OCI-LY1 (cell line): ENCODE measurements around the gene SEMA5A.

Experiments used
- H2AFZ ChIP-seq: fragments of 200-600 bp; sonication (generic), shearing (Covaris generic); 2 replicates; pipeline ENCODE4 v1.6.0; 2014; ENCODE audit warnings: antibody characterized with exemption, mild to moderate bottlenecking, low read length
- H3F3A ChIP-seq: fragments of 200-600 bp; sonication (generic), shearing (Covaris generic); 2 replicates; pipeline ENCODE4 v1.6.0; 2014; ENCODE audit warnings: mild to moderate bottlenecking, antibody characterized with exemption, low read length, moderate library complexity; ENCODE audit not compliant: insufficient read depth
- H3K27ac ChIP-seq: fragments of 200-600 bp; sonication (generic); 2 replicates; pipeline ENCODE4 v1.5.1; 2014; ENCODE audit warnings: low read length, mixed run types, mild to moderate bottlenecking, low read depth; ENCODE audit not compliant: poor library complexity, severe bottlenecking
- H3K27me3 ChIP-seq: fragments of 200-600 bp; sonication (generic); 2 replicates; pipeline ENCODE4 v1.6.0; 2014; ENCODE audit warnings: antibody characterized with exemption, mild to moderate bottlenecking, low read length, moderate library complexity; ENCODE audit not compliant: insufficient read depth
- H3K36me3 ChIP-seq: fragments of 200-600 bp; sonication (generic); 2 replicates; pipeline ENCODE4 v1.6.1; 2014; ENCODE audit warnings: mild to moderate bottlenecking, antibody characterized with exemption, low read length, moderate library complexity, mixed read lengths; ENCODE audit not compliant: insufficient read depth
- H3K4me1 ChIP-seq: fragments of 200-600 bp; sonication (generic); 2 replicates; pipeline ENCODE4 v1.5.1; 2014; ENCODE audit warnings: mild to moderate bottlenecking, low read length, moderate library complexity; ENCODE audit not compliant: insufficient read depth, severe bottlenecking
- H3K4me2 ChIP-seq: fragments of 200-600 bp; sonication (generic), shearing (Covaris generic); 2 replicates; pipeline ENCODE4 v1.6.1; 2014; ENCODE audit warnings: low read length
- H3K4me3 ChIP-seq: fragments of 200-600 bp; sonication (generic); 2 replicates; pipeline ENCODE4 v1.5.1; 2014; ENCODE audit warnings: low read length, low read depth, mild to moderate bottlenecking, mixed read lengths; ENCODE audit not compliant: poor library complexity, severe bottlenecking
- H3K79me2 ChIP-seq: fragments of 200-600 bp; shearing (Covaris generic); 2 replicates; pipeline ENCODE4 v1.6.1; 2016; ENCODE audit warnings: mixed run types, low read length, mixed read lengths; ENCODE audit not compliant: insufficient read depth
- H3K9ac ChIP-seq: fragments of 200-600 bp; sonication (generic), shearing (Covaris generic); 2 replicates; pipeline ENCODE4 v1.6.1; 2014; ENCODE audit warnings: mild to moderate bottlenecking, low read length, mixed read lengths
- H3K9me2 ChIP-seq: fragments of 200-600 bp; sonication (generic), shearing (Covaris generic); 2 replicates; pipeline ENCODE4 v1.6.1; 2014; ENCODE audit warnings: low read depth, mild to moderate bottlenecking, low read length, mixed read lengths
- H3K9me3 ChIP-seq: fragments of 200-600 bp; shearing (Covaris generic); 2 replicates; pipeline ENCODE4 v1.6.1; 2014; ENCODE audit warnings: low read length, mixed read lengths
- H4K20me1 ChIP-seq: fragments of 200-600 bp; sonication (generic), shearing (Covaris generic); 2 replicates; pipeline ENCODE4 v1.6.0; 2016; ENCODE audit warnings: mild to moderate bottlenecking, low read length; ENCODE audit not compliant: insufficient read depth
- CTCF ChIP-seq: fragments of 200-600 bp; sonication (generic), shearing (Covaris generic); IDR thresholded peaks from 2 replicates; pipeline ENCODE4 v1.5.1; 2017; ENCODE audit warnings: mild to moderate bottlenecking, antibody characterized with exemption, low read length, moderate library complexity, mixed read lengths
- EZH2 ChIP-seq: fragments of 200-600 bp; sonication (generic), shearing (Covaris generic); IDR thresholded peaks from 2 replicates; pipeline ENCODE4 v1.8.0; 2017; ENCODE audit warnings: borderline replicate concordance, mixed run types, mild to moderate bottlenecking, antibody characterized with exemption, low read length, moderate library complexity, mixed read lengths

The SEMA5A gene

GRCh38 chr5:9512457-9512856 is 33.4 kb downstream of the SEMA5A start:
- H3K9me2 ChIP-seq: no peaks in the 10 kb centered on the region
- TF ChIP-seq CTCF (no peak), EZH2 (no peak)
- H3K9ac ChIP-seq: no peak overlapping the region
- H3K9me3 ChIP-seq: no peaks in the 10 kb centered on the region
- no peaks in the 10 kb centered on the region for H3K79me2 ChIP-seq
- no peaks in the 10 kb centered on the region; the same call in 1 of the 2 replicates for H3K27me3 ChIP-seq
- H2AFZ ChIP-seq: no peak overlapping the region
- H3K27ac ChIP-seq: no peak overlapping the region
- no peaks in the 10 kb centered on the region for H3F3A ChIP-seq
- H3K4me3 ChIP-seq: no peak overlapping the region
- H3K4me2 ChIP-seq: no peak overlapping the region
- H3K36me3 ChIP-seq: no peaks in the 10 kb centered on the region
- no peaks in the 10 kb centered on the region for H3K4me1 ChIP-seq
- H4K20me1 ChIP-seq: no peaks in the 10 kb centered on the region

DNA sequence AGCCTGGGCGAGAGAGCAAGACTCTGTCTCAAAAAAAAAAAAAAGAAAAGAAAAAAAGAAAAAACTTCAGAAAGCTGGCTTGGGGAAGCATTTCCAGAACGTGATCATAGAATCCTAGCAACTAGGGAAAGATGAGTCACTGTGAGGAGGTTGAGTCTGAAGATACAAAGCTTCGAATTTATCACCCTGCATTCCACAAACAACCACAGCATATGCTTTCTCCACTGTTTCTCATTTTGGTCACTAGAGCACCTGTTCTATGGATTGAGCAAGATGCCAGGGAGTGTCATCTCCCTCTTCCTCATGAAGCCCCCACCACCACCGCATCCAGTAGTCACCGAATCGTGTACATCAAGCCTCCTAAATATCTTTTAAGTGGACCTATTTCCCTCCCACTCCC is 37.9 kb downstream of the SEMA5A start:
- Histone ChIP-seq H3K4me3 (no peak overlapping the region), H3K79me2 (no peaks in the 10 kb centered on the region), H4K20me1 (no peaks in the 10 kb centered on the region), H3K9ac (no peak overlapping the region), H3K27ac (no peak overlapping the region), H3K4me1 (no peaks in the 10 kb centered on the region), H3F3A (no peaks in the 10 kb centered on the region), H3K9me2 (no peaks in the 10 kb centered on the region), H2AFZ (no peak overlapping the region), H3K27me3 (no peaks in the 10 kb centered on the region; the same call in 1 of the 2 replicates), H3K4me2 (no peak overlapping the region), H3K9me3 (no peaks in the 10 kb centered on the region), H3K36me3 (no peaks in the 10 kb centered on the region)
- TF ChIP-seq EZH2: no peak
- TF ChIP-seq CTCF: no peak

GRCh38 chr5:9505225-9505624 is 40.6 kb downstream of the SEMA5A start:
- Histone ChIP-seq H3K4me1 (no peaks in the 10 kb centered on the region), H3K9me3 (no peaks in the 10 kb centered on the region), H2AFZ (no peak overlapping the region), H3K79me2 (no peaks in the 10 kb centered on the region), H3K27me3 (no peaks in the 10 kb centered on the region; the same call in 1 of the 2 replicates), H3K36me3 (no peaks in the 10 kb centered on the region), H3K4me3 (no peak overlapping the region), H3K9ac (no peak overlapping the region), H3K27ac (no peak overlapping the region), H3K9me2 (no peaks in the 10 kb centered on the region), H3F3A (no peaks in the 10 kb centered on the region), H3K4me2 (no peak overlapping the region), H4K20me1 (no peaks in the 10 kb centered on the region)
- TF ChIP-seq CTCF (no peak), EZH2 (no peak)
